Cardiac septum (tissue), 1 donor: ENCODE data around the gene SSB. TPM values are rescaled to one million over a fixed set of nuclear protein-coding genes. Genes with fewer than 3 reads are reported as not detected.
"Not testable (repeated sequence)": the region's sequence is repeated elsewhere in the genome, so short reads cannot be mapped to it uniquely, and the experiment has no call there.

Experiments used
- DNase-seq: peaks from one replicate; pipeline ENCODE4 v3.0.0-alpha.2; 2020; ENCODE audit warnings: low spot score
- intact Hi-C: fragments of 100-400 bp; cut with DNase I; formaldehyde crosslinking; loops from one replicate; pipeline ENCODE4 v1.14.0; 2022
- total RNA-seq: library from RNA; stranded (reverse); fragmentation: NEBNext Ultra II Directional; extraction: Animal tissue kit (Norgen Biotek cat#: 25700); gene quantifications from one replicate; pipeline ENCODE4 v1.2.1, GENCODE V29; 2021
- donor health status: DM: no; HTN: no; CAD: no.

Gene SSB
- total RNA-seq, 1 donor from 2014 or later, result 61.8 TPM

GRCh38 chr2:169824373-169825333, 26.0 kb downstream of the SSB start, which contains the start of gene METTL5:
Gene METTL5, minus strand, starts transcription at chr2:169824905. Its CDS starts 308 bp downstream, at chr2:169824597.
- DNase-seq, result peak; percentile 92
- intact Hi-C loops, result loop anchor here (2.0 kb wide), 3 partner anchors 26 to 104 kb away; partner anchors contain the start of gene SSB

- peak; percentile 97 for DNase-seq
- intact Hi-C loops, result no loop called here
Measured at GRCh38 chr2:169827272-169828140, 28.8 kb downstream of the SSB start, which contains the start of gene UBR3. Gene UBR3, plus strand, starts transcription at chr2:169827454. Its CDS starts 54 bp downstream, at chr2:169827508.

GRCh38 chr2:169828141-169828811, 29.6 kb downstream of the SSB start:
- no peak for DNase-seq
- intact Hi-C loops, result no loop called here

GRCh38 chr2:169834401-169834800, 35.7 kb downstream of the SSB start:
- DNase-seq, result no peak
- intact Hi-C loops, result no loop called here

- intact Hi-C loops, result no loop called here
- DNase-seq, result no peak
Measured at GRCh38 chr2:169838743-169839489, 40.2 kb downstream of the SSB start.

- no peak for DNase-seq
- intact Hi-C loops, result no loop called here
Measured at GRCh38 chr2:169839954-169840746, 41.5 kb downstream of the SSB start.

GRCh38 chr2:169840747-169841142, 42.1 kb downstream of the SSB start:
- DNase-seq, result no peak
- intact Hi-C loops, result no loop called here

- intact Hi-C loops, DNase-seq: not testable (repeated sequence)
Measured at GRCh38 chr2:169841625-169842024, 43.0 kb downstream of the SSB start.

- DNase-seq, result no peak
- intact Hi-C loops, result no loop called here
Measured at GRCh38 chr2:169845016-169845415, 46.3 kb downstream of the SSB start.

GRCh38 chr2:169848959-169849693, 50.5 kb downstream of the SSB start:
- DNase-seq, intact Hi-C loops: not testable (repeated sequence)

GRCh38 chr2:169849710-169850109, 51.0 kb downstream of the SSB start:
- intact Hi-C loops, result no loop called here

GRCh38 chr2:169853041-169853668, 54.5 kb downstream of the SSB start:
- intact Hi-C loops, result no loop called here
- DNase-seq, result no peak

More at GRCh38 chr2:169849710-169850109, 51.0 kb downstream of the SSB start:
- no peak for DNase-seq

- DNase-seq, intact Hi-C loops: not testable (repeated sequence)
Measured at GRCh38 chr2:169855281-169856258, 56.9 kb downstream of the SSB start.

- no peak for DNase-seq
- intact Hi-C loops, result no loop called here
Measured at GRCh38 chr2:169859423-169859822, 60.8 kb downstream of the SSB start.

- DNase-seq, result no peak
- intact Hi-C loops, result no loop called here
Measured at GRCh38 chr2:169860149-169860548, 61.5 kb downstream of the SSB start.
